GM13977 (cell line): Measurements from ENCODE around the gene OPN4.

Experiments
- DNase-seq: peaks from one replicate; pipeline ENCODE4 v3.0.0; 2012; ENCODE audit warnings: low spot score
- in situ Hi-C: fragments of 300-500 bp; cut with MboI; formaldehyde crosslinking; loops from one replicate; pipeline ENCODE4 v1.12.0; 2022; ENCODE audit warnings: low sequenced_read_pairs, low pct_unique_long_range_greater_than_20kb, mixed read lengths, inconsistent platforms; ENCODE audit not compliant: unreplicated experiment
- TF ChIP-seq, protein P1 (sequence below): IDR thresholded peaks from 2 replicates; pipeline ENCODE4 v1.5.1; 2012; ENCODE audit warnings: mild to moderate bottlenecking, control low read depth; ENCODE audit not compliant: insufficient read depth; ENCODE audit errors: extremely low read depth, missing control alignments

Gene OPN4

GRCh38 chr10:86690231-86690630 lies 35.9 kb downstream of the OPN4 start:
- no peak for DNase-seq
- in situ Hi-C loops: no loop called here
- TF ChIP-seq, protein P1, sequence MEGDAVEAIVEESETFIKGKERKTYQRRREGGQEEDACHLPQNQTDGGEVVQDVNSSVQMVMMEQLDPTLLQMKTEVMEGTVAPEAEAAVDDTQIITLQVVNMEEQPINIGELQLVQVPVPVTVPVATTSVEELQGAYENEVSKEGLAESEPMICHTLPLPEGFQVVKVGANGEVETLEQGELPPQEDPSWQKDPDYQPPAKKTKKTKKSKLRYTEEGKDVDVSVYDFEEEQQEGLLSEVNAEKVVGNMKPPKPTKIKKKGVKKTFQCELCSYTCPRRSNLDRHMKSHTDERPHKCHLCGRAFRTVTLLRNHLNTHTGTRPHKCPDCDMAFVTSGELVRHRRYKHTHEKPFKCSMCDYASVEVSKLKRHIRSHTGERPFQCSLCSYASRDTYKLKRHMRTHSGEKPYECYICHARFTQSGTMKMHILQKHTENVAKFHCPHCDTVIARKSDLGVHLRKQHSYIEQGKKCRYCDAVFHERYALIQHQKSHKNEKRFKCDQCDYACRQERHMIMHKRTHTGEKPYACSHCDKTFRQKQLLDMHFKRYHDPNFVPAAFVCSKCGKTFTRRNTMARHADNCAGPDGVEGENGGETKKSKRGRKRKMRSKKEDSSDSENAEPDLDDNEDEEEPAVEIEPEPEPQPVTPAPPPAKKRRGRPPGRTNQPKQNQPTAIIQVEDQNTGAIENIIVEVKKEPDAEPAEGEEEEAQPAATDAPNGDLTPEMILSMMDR: no peak

DNA sequence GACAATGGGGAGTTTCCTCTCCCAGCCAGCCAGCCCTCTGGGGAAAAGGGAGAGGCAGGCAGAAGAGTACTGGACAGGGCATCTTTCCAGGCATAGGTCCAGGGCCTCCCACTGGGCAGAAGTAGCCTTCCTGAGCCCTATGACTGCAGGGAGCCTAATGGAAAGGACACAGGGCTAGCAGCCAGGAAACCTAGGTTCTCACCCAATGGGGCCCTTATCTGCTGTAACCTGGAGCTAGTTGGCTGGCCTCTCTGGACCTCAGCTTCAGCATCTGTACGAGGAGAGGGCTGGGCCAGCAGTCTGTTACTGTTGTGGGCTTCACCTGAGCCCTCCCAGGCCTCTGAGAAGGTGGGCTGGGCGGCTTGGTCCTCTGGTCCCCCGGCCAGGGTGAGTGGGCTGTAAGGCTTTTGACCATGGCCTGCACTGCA lies 36.3 kb downstream of the OPN4 start:
- no peak for DNase-seq
- in situ Hi-C loops: no loop called here
- TF ChIP-seq, protein P1: no peak

GRCh38 chr10:86691333-86692022 lies 37.1 kb downstream of the OPN4 start:
- in situ Hi-C loops: no loop called here
- DNase-seq: no peak
- TF ChIP-seq, protein P1: no peak

DNA sequence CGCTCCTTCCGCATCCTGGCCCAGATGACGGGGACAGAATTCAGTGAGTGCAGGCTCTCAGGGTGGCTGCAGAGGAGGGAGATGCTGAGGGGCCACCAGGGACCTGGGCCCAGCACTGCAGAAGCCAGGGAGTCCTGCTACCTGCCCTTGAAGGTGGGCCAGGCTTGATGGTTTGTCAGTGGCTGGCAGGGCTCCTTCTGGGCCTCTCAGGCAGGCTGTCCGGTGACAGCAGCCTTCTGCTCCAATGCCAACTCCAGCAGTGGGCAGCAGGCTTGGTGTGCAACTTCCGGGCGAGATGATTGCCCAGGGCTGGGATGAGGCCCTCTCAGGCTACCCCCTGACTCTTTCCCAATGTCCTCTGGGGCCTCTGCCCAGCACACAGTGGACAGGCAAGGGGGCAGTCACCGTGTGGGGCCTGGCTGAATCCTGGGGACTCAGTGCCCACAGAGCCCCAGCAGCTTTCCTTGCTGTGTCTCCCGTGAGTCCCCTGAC lies 37.7 kb downstream of the OPN4 start:
- in situ Hi-C loops: no loop called here
- no peak for DNase-seq
- TF ChIP-seq, protein P1: no peak

DNA sequence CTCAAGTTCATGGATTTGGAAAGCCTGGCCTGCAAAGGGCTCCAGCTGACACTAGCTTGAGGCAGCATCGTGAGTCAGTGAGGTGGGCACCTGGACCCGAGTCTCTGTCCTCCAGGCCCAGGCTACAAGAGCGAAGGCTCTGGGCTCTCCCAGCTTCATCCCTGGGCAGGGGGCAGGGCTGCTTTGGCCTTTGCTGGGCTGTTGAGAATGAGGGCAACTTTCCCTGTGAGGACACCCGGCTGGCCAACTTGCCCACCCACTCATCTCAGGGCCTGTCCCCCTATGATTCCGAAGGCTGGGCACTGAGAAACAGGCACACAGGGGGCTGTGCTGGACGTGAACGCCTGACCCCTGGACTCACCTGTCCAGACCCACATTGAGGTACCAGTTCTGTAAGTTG lies 38.3 kb downstream of the OPN4 start:
- in situ Hi-C loops: no loop called here
- TF ChIP-seq, protein P1: no peak
- no peak for DNase-seq

DNA sequence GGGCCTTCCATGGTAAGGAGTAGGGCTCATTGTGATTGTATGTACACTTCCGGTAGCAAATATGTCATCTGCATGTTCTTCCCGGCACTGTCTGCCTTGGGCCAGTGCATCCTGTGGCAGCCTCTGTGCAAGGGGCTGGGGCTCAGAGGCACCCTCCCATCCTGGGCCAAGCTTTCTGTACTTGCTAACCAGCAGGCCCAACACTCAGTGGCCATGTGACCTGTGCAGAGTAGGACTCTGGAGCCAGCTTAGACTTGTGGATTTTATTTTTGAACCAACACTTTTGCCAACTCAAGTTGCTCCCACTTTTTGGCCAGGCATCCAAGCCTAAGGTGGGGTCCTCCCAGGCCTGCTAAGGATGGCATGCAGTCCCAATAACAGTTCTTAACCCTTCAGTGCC lies 38.9 kb downstream of the OPN4 start:
- in situ Hi-C loops: no loop called here
- DNase-seq: no peak
- TF ChIP-seq, protein P1: no peak
